GM10847 (cell line): ENCODE results near the gene PRSS33.

Experiments
- POLR2A ChIP-seq: IDR thresholded peaks from 2 replicates; pipeline ENCODE4 v1.6.1; 2011; ENCODE audit not compliant: insufficient read length; ENCODE audit errors: extremely low read depth

Gene PRSS33

GRCh38 chr16:2767891-2768290 is 19.5 kb downstream of the PRSS33 start:
- TF ChIP-seq POLR2A = no peak

- TF ChIP-seq POLR2A = no peak
Measured at GRCh38 chr16:2767140-2767731, 20.1 kb downstream of the PRSS33 start.

GRCh38 chr16:2766430-2767139 is 20.8 kb downstream of the PRSS33 start:
- TF ChIP-seq POLR2A = no peak

- no peak for TF ChIP-seq POLR2A
Measured at GRCh38 chr16:2765462-2766404, 21.6 kb downstream of the PRSS33 start.

- no peak for TF ChIP-seq POLR2A
Measured at GRCh38 chr16:2764718-2765117, 22.6 kb downstream of the PRSS33 start.

- no peak for TF ChIP-seq POLR2A
Measured at GRCh38 chr16:2763173-2763572, 24.2 kb downstream of the PRSS33 start.

GRCh38 chr16:2762711-2763110 is 24.6 kb downstream of the PRSS33 start:
- TF ChIP-seq POLR2A = no peak

- no peak for TF ChIP-seq POLR2A
Measured at GRCh38 chr16:2761886-2762583, 25.3 kb downstream of the PRSS33 start.

GRCh38 chr16:2761472-2761871 is 25.9 kb downstream of the PRSS33 start:
- TF ChIP-seq POLR2A = no peak

- TF ChIP-seq POLR2A = no peak
Measured at GRCh38 chr16:2757344-2757743, 30.0 kb downstream of the PRSS33 start.

- no peak for TF ChIP-seq POLR2A
Measured at GRCh38 chr16:2756288-2757015, 30.9 kb downstream of the PRSS33 start.

GRCh38 chr16:2755158-2755557 is 32.2 kb downstream of the PRSS33 start:
- no peak for TF ChIP-seq POLR2A

GRCh38 chr16:2753733-2754020 is 33.7 kb downstream of the PRSS33 start:
- TF ChIP-seq POLR2A = no peak

GRCh38 chr16:2752850-2753732 is 34.3 kb downstream of the PRSS33 start:
- TF ChIP-seq POLR2A = no peak
